ENCODE measurements around the gene IQCH. TPM values are rescaled to one million over a fixed set of nuclear protein-coding genes. Genes with fewer than 3 reads are reported as not detected.

IQCH gene
- total RNA-seq, 1 experiment from 2014 or later, result 1.1 TPM

- no peak overlapping the region for H2BK12ac ChIP-seq (ENCODE audit: insufficient read length, low read depth, low read length)
- Mint-ChIP-seq H3K4me3 (no peak overlapping the region), H3K36me3 (ENCODE audit: insufficient read depth in 1 of 3, low read depth in 3 of 3) (peaks cover 0 to 9% (median 0%) of the 10 kb centered on the region in 3 experiments; a peak in 2 of 7 replicates), H3K4me1 (no peaks in the 10 kb centered on the region), H3K27ac (no peak overlapping the region), H3K9me3 (no peaks in the 10 kb centered on the region), H3K27me3 (ENCODE audit: low read depth) (no peaks in the 10 kb centered on the region)
- no peak overlapping the region for H3K14ac ChIP-seq (ENCODE audit: insufficient read depth, low read length)
- H3K23ac ChIP-seq (ENCODE audit: insufficient read length, low read depth, low read length), result no peak overlapping the region
- no peak overlapping the region for H2AFZ ChIP-seq (ENCODE audit: low read length)
- no peak for DNase-seq
- no peak overlapping the region for H3K56ac ChIP-seq (ENCODE audit: insufficient read length, low read depth, low read length)
- TF ChIP-seq CTCF (conservative IDR thresholded peaks at IDR 0.05), result no peak
- no peaks in the 10 kb centered on the region for H3K9me3 ChIP-seq (ENCODE audit: control insufficient read depth, low read depth, low read length)
- H3K18ac ChIP-seq (ENCODE audit: insufficient read length, low read depth, low read length), result no peak overlapping the region
- no peaks in the 10 kb centered on the region for H3K79me1 ChIP-seq (ENCODE audit: insufficient read depth, low read depth, low read length, poor library complexity, severe bottlenecking)
- no peaks in the 10 kb centered on the region for H4K20me1 ChIP-seq (ENCODE audit: control insufficient read depth, insufficient read depth, insufficient read length)
- H3K4me2 ChIP-seq (ENCODE audit: insufficient read depth, insufficient read length, low read length), result no peak overlapping the region
- H4K8ac ChIP-seq (replicated peaks; ENCODE audit: insufficient read length, low read depth, low read length), result no peak overlapping the region
- no peak overlapping the region for H2BK20ac ChIP-seq (ENCODE audit: low read depth, low read length, poor library complexity, severe bottlenecking)
- no peak overlapping the region for H3K27ac ChIP-seq (ENCODE audit: insufficient read length, low read depth, low read length)
- no peaks in the 10 kb centered on the region for H3K27me3 ChIP-seq (ENCODE audit: insufficient read depth, low read length)
- no peaks in the 10 kb centered on the region for H3K4me1 ChIP-seq (ENCODE audit: insufficient read depth, low read length)
- H3K79me2 ChIP-seq (ENCODE audit: insufficient read depth, low read length), result no peaks in the 10 kb centered on the region
- H4K5ac ChIP-seq (ENCODE audit: insufficient read length, low read depth, low read length), result no peak overlapping the region
- H3K9ac ChIP-seq (ENCODE audit: extremely low read depth, insufficient read length, low read length), result no peak overlapping the region
- H2AK5ac ChIP-seq (ENCODE audit: insufficient read length, low read length), result no peak overlapping the region
- no CpG with 5 or more reads among the region's 6 CpGs for WGBS (ENCODE audit: extremely low coverage, insufficient read length, low lambda C conversion rate)
- H2BK15ac ChIP-seq (ENCODE audit: low read depth, low read length), result no peak overlapping the region
- no peak overlapping the region for H4K91ac ChIP-seq (ENCODE audit: insufficient read length, low read depth, low read length)
- no peak overlapping the region for H2BK5ac ChIP-seq (ENCODE audit: insufficient read length, low read length)
- no peaks in the 10 kb centered on the region for H3K23me2 ChIP-seq (ENCODE audit: insufficient read length, low read depth, low read length, poor library complexity, severe bottlenecking)
- H3T11ph ChIP-seq (ENCODE audit: low read length), result no peak overlapping the region
- no peak overlapping the region for H3K4ac ChIP-seq (ENCODE audit: low read depth, low read length)
- H2BK120ac ChIP-seq (ENCODE audit: low read depth, low read length, poor library complexity, severe bottlenecking), result no peak overlapping the region
Observed at GRCh38 chr15:67215102-67215501, 39.5 kb upstream of the IQCH start.

Data from H9 (cell line).